HFF-Myc (cell line): ENCODE results near the gene CORO6.

ENCODE experiments used
- DNase-seq: peaks from one replicate; pipeline ENCODE4 v3.0.0-alpha.2; 2011; ENCODE audit warnings: low read depth; ENCODE audit errors: extremely low read depth
- H3K4me3 ChIP-seq: replicated peaks from 2 replicates; pipeline ENCODE4 v1.5.1; 2011; ENCODE audit warnings: low read depth, mild to moderate bottlenecking, control low read depth, low read length
- CTCF ChIP-seq: IDR thresholded peaks from 2 replicates; pipeline ENCODE4 v1.5.1; 2012; ENCODE audit warnings: mild to moderate bottlenecking, low read depth, low read length, control low read depth; ENCODE audit errors: missing control alignments

CORO6 gene

DNA sequence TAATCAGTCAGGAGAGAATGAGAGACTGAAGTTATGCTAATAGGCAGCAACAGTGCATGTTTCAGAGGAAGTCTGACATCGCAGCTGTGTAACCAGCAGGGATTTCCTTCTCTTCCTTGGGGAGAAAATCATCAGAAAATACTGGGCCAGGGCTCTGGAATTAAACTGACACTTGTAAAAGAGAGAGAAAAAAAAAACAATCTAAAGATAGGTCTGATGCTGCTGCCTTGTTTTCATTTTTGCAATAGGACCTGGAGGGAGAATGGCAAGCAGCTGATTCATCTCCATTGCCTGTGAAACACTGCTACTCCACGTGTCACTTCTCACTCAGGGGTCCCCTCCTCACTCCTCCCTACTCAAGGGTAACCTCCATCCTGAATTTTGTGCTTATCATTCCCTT lies 17.7 kb upstream of the CORO6 start:
- no peak for DNase-seq
- no peak overlapping the region for H3K4me3 ChIP-seq
- no peak for TF ChIP-seq CTCF

DNA sequence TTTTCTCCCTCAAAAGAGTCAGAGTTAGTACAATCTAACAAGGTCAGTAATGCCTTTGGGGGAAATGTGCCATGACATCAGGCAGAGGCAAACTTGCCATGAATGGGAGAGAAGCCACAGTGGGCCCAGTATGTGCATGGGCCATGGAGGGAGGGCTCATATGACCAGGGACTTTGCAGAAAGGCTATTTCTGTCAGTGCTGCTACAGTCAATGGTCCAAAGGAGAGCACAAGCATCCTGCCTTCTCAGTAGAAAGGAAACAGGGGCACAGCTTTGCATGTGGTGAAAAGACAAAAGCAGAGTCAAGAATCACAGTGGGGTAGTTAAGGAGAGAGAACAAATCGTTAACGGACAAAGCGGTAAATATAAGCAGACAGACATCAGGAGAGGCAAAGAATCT lies 11.2 kb upstream of the CORO6 start:
- DNase-seq = no peak
- TF ChIP-seq CTCF = no peak
- H3K4me3 ChIP-seq = no peak overlapping the region

DNA sequence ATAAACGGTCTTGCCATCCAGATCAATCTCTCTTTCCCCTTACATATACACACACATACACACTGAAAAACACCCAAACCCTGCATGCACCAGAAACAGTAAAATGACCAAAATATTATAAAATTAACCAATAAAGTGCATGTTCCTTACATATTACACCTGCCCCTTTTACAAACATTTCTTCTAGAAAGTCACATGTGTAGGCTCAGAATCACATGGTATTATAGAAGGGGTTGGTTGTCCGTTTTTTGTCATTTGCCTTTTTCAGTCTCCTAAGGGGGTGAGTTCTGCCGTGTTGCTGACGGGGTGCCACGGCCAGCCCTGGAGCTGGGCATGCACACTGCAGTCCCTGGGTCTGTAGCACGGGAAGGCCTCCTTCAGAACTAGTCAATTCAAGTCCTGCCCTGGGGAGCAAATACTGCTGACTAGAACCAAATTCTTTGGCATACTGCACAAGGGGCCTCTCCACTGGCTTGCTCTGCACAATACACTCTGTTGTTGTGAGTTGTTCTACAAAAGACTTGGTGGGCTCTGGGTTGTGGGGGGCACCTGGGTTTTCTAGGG lies 8.0 kb upstream of the CORO6 start:
- TF ChIP-seq CTCF = no peak
- no peak for DNase-seq
- H3K4me3 ChIP-seq = no peak overlapping the region

- H3K4me3 ChIP-seq = no peak overlapping the region
- TF ChIP-seq CTCF = no peak
- DNase-seq = no peak
These were observed 7.1 kb upstream of the CORO6 start for GRCh38 chr17:29629839-29630238.

DNA sequence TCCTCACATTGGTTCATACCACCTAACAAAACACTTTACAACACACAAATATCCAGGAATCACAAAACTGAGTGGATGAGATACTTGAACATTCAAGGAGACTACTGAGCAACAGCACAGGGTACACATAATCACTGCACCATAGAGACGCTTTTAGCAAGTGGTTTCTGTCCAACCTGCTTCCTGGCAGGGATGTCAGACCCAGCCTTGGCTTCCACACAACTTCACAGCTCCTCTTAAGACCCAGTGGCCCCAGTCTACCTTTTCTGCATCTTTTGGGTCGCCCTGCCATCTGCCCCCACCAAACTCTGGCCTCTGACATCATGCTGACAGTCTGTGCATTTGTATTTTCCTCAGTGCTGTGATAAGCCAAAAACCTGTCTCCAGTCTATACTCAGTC lies 5.9 kb upstream of the CORO6 start:
- no peak for DNase-seq
- H3K4me3 ChIP-seq = no peak overlapping the region
- no peak for TF ChIP-seq CTCF

- no peak for TF ChIP-seq CTCF
- H3K4me3 ChIP-seq = no peak overlapping the region
- DNase-seq = no peak
These were observed 5.2 kb upstream of the CORO6 start for GRCh38 chr17:29627951-29628350.
